Left forelimb (tissue), 1 donor: ENCODE data around the gene MAPK11.
A peak's percentile ranks its signal among the peaks of the same experiment; 100 is the strongest.

Source experiments
- DNase-seq: peaks from one replicate; pipeline ENCODE4 v3.0.0-alpha.2; 2018; ENCODE audit warnings: low spot score

MAPK11 gene

GRCh38 chr22:50307890-50308596 lies 37.9 kb upstream of the MAPK11 start:
- DNase-seq = no peak

GRCh38 chr22:50306753-50307749 lies 36.9 kb upstream of the MAPK11 start, which contains the start of gene PLXNB2:
Gene PLXNB2, minus strand, starts transcription at chr22:50307646. Its CDS starts 17,062 bp downstream, at chr22:50290584.
- peak; percentile 86 for DNase-seq

GRCh38 chr22:50305923-50306566 lies 35.9 kb upstream of the MAPK11 start:
- DNase-seq = peak; percentile 84

DNA sequence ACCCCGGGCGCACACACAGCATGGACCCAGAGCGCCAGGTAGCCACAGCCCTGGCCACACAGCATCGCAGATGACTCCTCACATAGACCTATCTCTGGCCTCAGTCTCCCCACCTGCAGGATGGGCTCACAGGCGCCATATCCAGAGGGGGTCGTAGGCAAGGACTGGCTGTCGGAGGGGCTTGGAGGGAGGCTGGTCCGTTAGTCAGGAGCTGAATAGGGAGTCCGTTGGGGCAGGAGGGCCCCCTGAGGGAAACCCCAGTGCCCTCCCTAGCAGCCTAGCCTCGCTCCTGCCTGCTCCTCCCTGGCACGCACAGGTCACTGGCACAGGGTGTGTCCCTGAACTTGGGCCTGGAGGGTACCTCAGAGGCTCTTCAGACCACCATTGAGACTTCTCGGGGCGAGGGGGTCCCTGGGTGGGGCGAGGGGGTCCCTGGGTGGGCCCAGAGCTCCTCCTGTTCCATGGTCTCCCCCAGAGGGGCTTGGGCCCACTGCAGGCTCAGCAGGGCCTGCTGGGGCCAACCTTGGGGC lies 35.3 kb upstream of the MAPK11 start:
- DNase-seq = no peak

GRCh38 chr22:50304528-50305392 lies 34.6 kb upstream of the MAPK11 start:
- DNase-seq = no peak

- no peak for DNase-seq
Measured at GRCh38 chr22:50303848-50304527, 33.8 kb upstream of the MAPK11 start.

- no peak for DNase-seq
Measured at GRCh38 chr22:50303515-50303847, 33.3 kb upstream of the MAPK11 start.

DNA sequence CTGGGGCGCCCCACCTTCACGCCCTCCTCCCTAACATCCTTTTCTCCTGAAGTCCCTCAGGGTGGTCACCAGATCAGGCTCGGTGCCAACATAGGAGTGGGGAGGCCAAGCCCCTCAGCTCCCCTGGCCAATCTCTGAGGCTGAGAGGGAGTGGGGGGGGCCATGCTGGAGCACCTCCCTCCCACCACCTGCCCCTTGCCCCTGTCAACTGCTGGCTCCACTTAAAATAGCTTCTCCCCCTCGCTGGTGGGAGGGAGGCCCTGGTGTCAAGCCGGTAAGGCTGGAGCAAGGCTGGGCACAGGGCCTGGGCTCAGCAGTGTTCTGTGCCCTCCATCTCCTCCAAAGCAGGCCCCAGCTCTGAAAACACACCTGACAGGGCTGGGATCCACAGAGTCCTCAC lies 32.4 kb upstream of the MAPK11 start:
- DNase-seq = no peak

GRCh38 chr22:50302041-50302541 lies 31.9 kb upstream of the MAPK11 start:
- no peak for DNase-seq

- DNase-seq = no peak
Measured at GRCh38 chr22:50301581-50301991, 31.4 kb upstream of the MAPK11 start.

DNA sequence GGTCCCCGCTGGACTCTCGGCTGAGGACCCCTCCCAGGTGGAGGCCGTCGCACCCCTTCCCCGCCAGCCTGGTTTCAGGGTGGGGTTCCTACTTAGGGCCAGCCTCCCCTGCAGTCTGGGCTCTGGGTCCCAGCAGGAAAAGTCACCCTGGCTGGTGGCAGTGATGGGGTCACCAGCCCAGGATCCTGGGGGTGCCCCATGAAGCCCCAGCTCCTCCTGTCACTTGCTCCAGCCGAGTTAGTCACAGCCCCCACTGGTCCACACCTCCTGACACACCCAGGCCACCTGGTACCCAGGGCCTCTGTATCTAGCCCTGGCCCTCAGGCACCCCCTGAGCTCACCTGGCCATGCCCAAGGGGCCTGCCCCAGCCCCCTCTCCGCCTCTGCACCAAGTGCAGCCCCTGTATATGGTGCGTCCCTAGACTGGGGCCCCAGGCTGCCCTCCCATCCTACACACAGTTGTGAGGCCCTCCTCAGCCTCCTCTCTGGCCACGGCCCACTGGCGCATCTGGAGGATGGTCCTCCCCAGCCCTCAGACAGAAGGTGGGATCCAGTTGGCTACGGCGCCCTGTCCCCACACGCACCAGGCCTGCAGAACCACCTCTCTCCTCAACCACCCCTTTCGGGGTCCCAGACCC lies 30.6 kb upstream of the MAPK11 start:
- DNase-seq = no peak

DNA sequence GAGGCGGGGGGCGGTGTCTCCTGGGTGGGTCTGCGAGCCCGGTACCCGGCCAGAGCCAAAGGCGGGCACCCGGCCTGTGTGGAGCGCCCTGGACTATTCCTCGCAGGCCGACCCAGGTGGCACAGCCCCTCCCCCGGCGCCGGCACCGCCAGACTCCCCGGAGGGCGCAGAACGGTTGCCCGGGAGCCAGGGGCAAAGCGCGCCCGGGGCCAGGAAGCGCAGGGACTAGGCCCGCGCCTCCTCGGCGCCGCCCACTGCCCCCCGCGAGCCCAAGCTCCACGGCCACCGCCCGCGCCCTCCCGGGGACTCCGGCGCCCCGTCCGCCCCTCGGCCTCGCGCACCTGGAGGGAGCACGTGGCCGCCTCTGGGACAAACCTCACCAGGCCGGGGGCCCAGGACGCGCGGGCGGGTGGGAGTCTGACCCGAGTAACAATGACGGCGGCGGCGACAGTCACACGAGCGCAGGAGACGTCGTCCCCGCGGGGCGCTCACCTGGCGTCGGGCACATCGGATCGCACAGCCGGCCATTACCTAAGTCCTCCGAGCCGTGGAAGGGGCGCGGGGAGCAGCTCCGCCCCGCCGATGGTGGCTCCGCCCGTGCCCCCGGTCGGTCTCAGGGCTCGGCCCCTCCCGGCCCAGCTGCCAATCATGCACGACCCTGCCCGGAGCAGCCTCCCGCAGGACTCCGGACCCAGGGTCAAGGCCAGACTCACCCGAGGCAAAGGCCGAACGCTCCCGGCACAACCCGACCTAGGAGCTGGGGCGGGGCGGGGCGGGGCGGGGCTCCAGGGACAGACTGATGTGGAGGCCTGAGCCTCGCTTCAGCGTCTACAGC lies 29.8 kb upstream of the MAPK11 start:
- no peak for DNase-seq

GRCh38 chr22:50298937-50299784 lies 29.0 kb upstream of the MAPK11 start:
- no peak for DNase-seq

DNA sequence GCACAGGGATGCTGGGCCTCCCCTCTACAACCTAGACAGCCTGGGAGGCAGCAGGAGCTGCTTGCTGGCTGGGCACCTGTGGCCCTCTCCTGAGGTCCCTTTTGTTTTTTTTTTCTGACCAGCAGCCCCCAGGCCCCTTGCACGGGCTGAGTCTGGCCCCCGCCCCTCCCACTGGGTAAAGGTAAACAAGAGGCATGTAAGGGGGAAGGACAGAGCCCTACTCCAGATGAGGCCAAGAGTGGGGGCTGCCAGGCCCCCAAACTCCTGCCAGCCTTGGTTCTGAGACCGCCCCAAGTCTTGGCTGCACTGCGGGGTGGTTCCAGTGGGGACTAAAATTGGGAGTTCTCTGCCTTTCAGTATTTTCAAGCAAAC lies 28.1 kb upstream of the MAPK11 start:
- no peak for DNase-seq

DNA sequence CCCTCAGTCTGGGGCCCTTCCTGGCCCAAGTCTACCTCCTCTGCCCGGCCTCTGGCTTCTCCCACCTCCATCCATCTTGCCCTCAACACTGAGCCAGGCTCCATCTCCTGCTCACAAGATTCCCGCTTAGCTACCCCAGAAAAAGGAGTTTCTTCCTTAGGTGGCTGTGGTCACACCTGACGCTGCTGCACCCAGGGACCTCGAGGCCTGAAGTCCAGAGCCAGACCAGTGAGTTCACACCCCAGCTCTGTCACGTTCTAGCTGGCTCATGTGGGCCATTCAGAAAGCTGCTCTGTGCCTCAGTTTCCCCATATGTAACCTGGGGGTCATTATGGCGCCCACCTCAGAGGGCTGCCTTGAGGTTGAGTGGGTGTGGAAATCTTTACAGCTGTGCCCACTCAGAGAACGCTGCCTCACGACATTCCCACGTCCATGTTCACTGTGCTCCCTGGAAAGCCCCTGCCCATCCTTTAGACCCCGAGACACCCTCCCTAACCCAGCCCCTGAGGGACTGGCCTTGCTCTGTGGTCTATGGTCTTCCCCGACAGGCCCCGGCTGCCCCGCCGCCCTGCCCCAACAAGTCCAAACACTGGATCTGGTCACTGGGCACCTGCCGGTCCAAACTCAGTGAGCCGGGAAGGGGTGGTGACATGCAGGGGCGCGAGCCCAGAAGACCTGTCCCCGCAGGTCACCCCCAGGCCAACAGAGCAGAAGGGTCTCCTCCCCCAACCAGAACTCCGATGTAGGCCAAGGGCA lies 27.5 kb upstream of the MAPK11 start:
- DNase-seq = no peak

- DNase-seq = no peak
Measured at GRCh38 chr22:50296658-50297490, 26.7 kb upstream of the MAPK11 start.

DNA sequence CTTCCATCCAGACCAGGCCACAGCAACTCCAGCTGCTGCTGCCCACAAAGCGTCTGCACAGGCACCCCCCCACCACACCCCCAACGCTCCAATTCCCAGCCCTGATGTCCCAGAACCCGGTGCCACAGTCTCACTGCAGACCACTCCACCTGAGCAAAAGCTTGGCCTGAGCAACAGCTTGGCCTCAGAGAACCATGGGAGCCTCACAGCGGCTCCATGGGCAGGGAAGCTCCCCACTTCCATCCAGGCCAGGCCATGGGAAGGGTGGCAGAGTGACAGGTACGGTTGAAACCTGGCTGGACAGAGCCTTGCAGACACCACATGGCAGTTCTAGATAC lies 24.1 kb upstream of the MAPK11 start:
- no peak for DNase-seq
